IMR-90 (cell line): Measurements from ENCODE around the gene ADGRG2. TPM values are rescaled to one million over a fixed set of nuclear protein-coding genes. Genes with fewer than 3 reads are reported as not detected.

ENCODE experiments used
- ATAC-seq: fragments of 200-7000 bp; cut with Tn5 transposase; 2 replicates; pipeline ENCODE4 v1.9.1; 2020; ENCODE audit warnings: low read depth, mild to moderate bottlenecking, moderate library complexity
- BruUV-seq: library from RNA; stranded (reverse); fragments of 400-500 nt; replicated peaks from 2 replicates; lab custom pipeline; 2021; lab: Mats Ljungman, UMichigan
- CTCF ChIA-PET: fragments of 300-600 bp; formaldehyde crosslinking; extraction: SDS; loops from one replicate; lab custom pipeline; 2021; ENCODE audit warnings: antibody characterized with exemption; lab: Yijun Ruan, JAX
- POLR2A ChIA-PET: fragments of 300-600 bp; sonication (Branson Sonifier 250); formaldehyde crosslinking; loops from one replicate; lab custom pipeline; 2022; ENCODE audit warnings: antibody characterized with exemption; ENCODE audit not compliant: unreplicated experiment; lab: Charles Lee
- DNase-seq: peaks from one replicate; pipeline ENCODE4 v3.0.0; 2013
- H2AFZ ChIP-seq: replicated peaks from 2 replicates; pipeline ENCODE3; 2013; ENCODE audit warnings: low read length, mild to moderate bottlenecking; ENCODE audit not compliant: poor library complexity
- H2AK5ac ChIP-seq: 2 replicates; pipeline ENCODE4 v1.6.1; 2013; ENCODE audit warnings: low read depth, low read length, inconsistent platforms
- H2AK9ac ChIP-seq: replicated peaks from 2 replicates; pipeline ENCODE3; 2013; ENCODE audit warnings: mild to moderate bottlenecking, low read depth, low read length, moderate library complexity; ENCODE audit not compliant: poor library complexity
- H2BK120ac ChIP-seq: 2 replicates; pipeline ENCODE4 v1.6.1; 2013; ENCODE audit warnings: low read depth, low read length, inconsistent platforms
- H2BK15ac ChIP-seq: 3 replicates; pipeline ENCODE4 v1.6.1; 2013; ENCODE audit warnings: low read depth, low read length, inconsistent platforms
- H2BK20ac ChIP-seq: 2 replicates; pipeline ENCODE4 v1.6.1; 2013; ENCODE audit warnings: low read depth, mild to moderate bottlenecking, inconsistent platforms, low read length, moderate library complexity
- H2BK5ac ChIP-seq: 2 replicates; pipeline ENCODE4 v1.6.1; 2013; ENCODE audit warnings: mild to moderate bottlenecking, low read depth, low read length, inconsistent platforms; ENCODE audit not compliant: poor library complexity, severe bottlenecking
- H3K14ac ChIP-seq: replicated peaks from 2 replicates; pipeline ENCODE4 v1.6.1; 2013; ENCODE audit warnings: low read depth, low read length, inconsistent platforms
- H3K18ac ChIP-seq: 2 replicates; pipeline ENCODE4 v1.6.1; 2013; ENCODE audit warnings: low read depth, low read length, control low read depth
- H3K23ac ChIP-seq: 2 replicates; pipeline ENCODE4 v1.6.1; 2013; ENCODE audit warnings: low read depth, low read length, inconsistent platforms
- H3K27ac ChIP-seq: 2 replicates; pipeline ENCODE4 v1.5.1; 2013; ENCODE audit warnings: mild to moderate bottlenecking, control low read depth, low read length; ENCODE audit not compliant: insufficient read depth
- H3K27me3 ChIP-seq: 2 replicates; pipeline ENCODE4 v1.6.1; 2013; ENCODE audit warnings: low read length; ENCODE audit not compliant: control insufficient read depth, insufficient read depth
- H3K36me3 ChIP-seq: 2 replicates; pipeline ENCODE4 v1.6.1; 2013; ENCODE audit warnings: low read length, mixed read lengths; ENCODE audit not compliant: control insufficient read depth, insufficient read depth
- H3K4ac ChIP-seq: 2 replicates; pipeline ENCODE4 v1.6.1; 2013; ENCODE audit warnings: low read depth, low read length, inconsistent platforms
- H3K4me1 ChIP-seq: 2 replicates; pipeline ENCODE4 v1.6.1; 2013; ENCODE audit warnings: low read length, mixed read lengths; ENCODE audit not compliant: control insufficient read depth, insufficient read depth
- H3K4me2 ChIP-seq: 2 replicates; pipeline ENCODE4 v1.6.1; 2013; ENCODE audit warnings: low read depth, mild to moderate bottlenecking, control low read depth, low read length, moderate library complexity
- H3K4me3 ChIP-seq: 2 replicates; pipeline ENCODE4 v1.5.1; 2013; ENCODE audit warnings: low read depth, mild to moderate bottlenecking, control low read depth, low read length, moderate library complexity; ENCODE audit not compliant: insufficient read depth
- H3K56ac ChIP-seq: 2 replicates; pipeline ENCODE4 v1.6.1; 2013; ENCODE audit warnings: low read length, inconsistent platforms; ENCODE audit not compliant: insufficient read depth; ENCODE audit errors: extremely low read depth
- H3K79me1 ChIP-seq, 2 experiments: 2 replicates each; pipeline ENCODE4 v1.6.1; 2013; ENCODE audit warnings: low read length in 2 of 2, inconsistent platforms in 1 of 2, low read depth in 1 of 2
- H3K9ac ChIP-seq: 2 replicates; pipeline ENCODE4 v1.6.1; 2013; ENCODE audit warnings: low read depth, low read length, control low read depth
- H3K9me1 ChIP-seq: 2 replicates; pipeline ENCODE4 v1.6.1; 2013; ENCODE audit warnings: low read length, inconsistent platforms; ENCODE audit not compliant: insufficient read depth
- H3K9me3 ChIP-seq: 2 replicates; pipeline ENCODE4 v1.6.1; 2013; ENCODE audit warnings: low read length; ENCODE audit not compliant: control insufficient read depth, insufficient read depth
- H4K20me1 ChIP-seq: 2 replicates; pipeline ENCODE4 v1.6.1; 2013; ENCODE audit warnings: low read length, inconsistent platforms; ENCODE audit not compliant: insufficient read depth
- H4K5ac ChIP-seq: 2 replicates; pipeline ENCODE4 v1.6.1; 2013; ENCODE audit warnings: mild to moderate bottlenecking, low read depth, low read length, control low read depth
- H4K8ac ChIP-seq, 2 experiments: 2 replicates each; pipeline ENCODE4 v1.6.1; 2013; ENCODE audit warnings: low read depth in 2 of 2, low read length in 2 of 2, control low read depth in 1 of 2, inconsistent platforms in 1 of 2
- H4K91ac ChIP-seq: 2 replicates; pipeline ENCODE4 v1.6.1; 2013; ENCODE audit warnings: low read depth, low read length, inconsistent platforms; ENCODE audit not compliant: insufficient read depth
- CTCF ChIP-seq: conservative IDR thresholded peaks from 2 replicates; pipeline ENCODE4 v1.5.1; 2012; ENCODE audit warnings: mild to moderate bottlenecking, low read depth, low read length, improper control_type of control experiment
- MAZ ChIP-seq: IDR thresholded peaks from 2 replicates; pipeline ENCODE4 v1.6.1; 2012; ENCODE audit warnings: low read depth, mild to moderate bottlenecking, low read length, improper control_type of control experiment, moderate library complexity, borderline replicate concordance
- WGBS, 2 experiments: methylation state at CpG; one replicate each; pipeline versions ENCODE4 v1.1.5 to v1.1.7; 2013; ENCODE audit warnings: missing lambda C conversion rate in 2 of 2; ENCODE audit not compliant: insufficient read length in 1 of 2; ENCODE audit errors: extremely low coverage in 2 of 2; 5-methylcytosine and 5-hydroxymethylcytosine counted together
- dilution Hi-C: fragments of 300-500 bp; cut with HindIII; formaldehyde crosslinking; loops from one replicate; pipeline ENCODE4 v1.14.3; 2018; ENCODE audit warnings: low sequenced_read_pairs; ENCODE audit not compliant: unreplicated experiment
- in situ Hi-C: fragments of 300-500 bp; cut with MboI; formaldehyde crosslinking; loops from 3 replicates; pipeline ENCODE4 v1.14.3; 2019; ENCODE audit warnings: low sequenced_read_pairs, inconsistent platforms, mixed read lengths
- intact Hi-C: fragments of 100-400 bp; cut with micrococcal nuclease; formaldehyde crosslinking; loops from 2 replicates; pipeline ENCODE4 v1.10.0; 2022
- polyA plus RNA-seq, 3 experiments: library from polyadenylated mRNA; depleted of rRNA; stranded (reverse); fragments of >200 nt; gene quantifications; 2 replicates each; pipeline ENCODE4 v1.2.3, GENCODE V29; 2012; ENCODE audit warnings: low replicate concordance in 1 of 3
- total RNA-seq: library from RNA; depleted of rRNA; stranded (reverse); fragments of >200 nt; gene quantifications from 2 replicates; pipeline ENCODE4 v1.2.3, GENCODE V29; 2012

Gene ADGRG2
- total and polyA plus RNA-seq, 2 of the 4 experiments (the other 2 are of a cell fraction) = under 0.01 to 0.07 TPM

GRCh38 chrX:19040373-19040772 lies 81.9 kb downstream of the ADGRG2 start:
- no peaks in the 10 kb centered on the region for H3K9me1 ChIP-seq
- POLR2A ChIA-PET = no interaction called here
- H2BK5ac ChIP-seq = no peak overlapping the region
- H4K20me1 ChIP-seq = no peaks in the 10 kb centered on the region
- no CpG with 5 or more reads among the region's 3 CpGs for WGBS, 2 experiments
- BruUV-seq = no TSS peak
- no peak overlapping the region for H3K27ac ChIP-seq
- H3K4me2 ChIP-seq = no peak overlapping the region
- CTCF ChIA-PET = interaction anchor here (0.5 to 1.3 kb wide), 5 partner anchors 9 to 108 kb away, joined by 3 to 10 read pairs (median 4); no protein-coding TSS in a partner anchor
- intact Hi-C loops = no loop called here
- no peak overlapping the region for H4K8ac ChIP-seq
- H2AK9ac ChIP-seq = no peak overlapping the region
- no peak for DNase-seq
- no peaks in the 10 kb centered on the region for H3K79me1 ChIP-seq
- H3K36me3 ChIP-seq = no peaks in the 10 kb centered on the region
- no peak overlapping the region for H3K23ac ChIP-seq
- no peak for TF ChIP-seq MAZ
- peak; percentile 32 for TF ChIP-seq CTCF
- no peaks in the 10 kb centered on the region for H3K27me3 ChIP-seq
- no peak overlapping the region for H2BK120ac ChIP-seq
- no peak overlapping the region for H3K4me3 ChIP-seq
- no peak overlapping the region for H3K14ac ChIP-seq
- no peaks in the 10 kb centered on the region for H3K9me3 ChIP-seq
- no peak overlapping the region for H3K9ac ChIP-seq
- no peak overlapping the region for H4K5ac ChIP-seq
- H3K4ac ChIP-seq = no peak overlapping the region
- H2BK15ac ChIP-seq = no peak overlapping the region
- dilution Hi-C loops = no loop called here
- no peak overlapping the region for H2AFZ ChIP-seq
- no peaks in the 10 kb centered on the region for H3K4me1 ChIP-seq
- H2AK5ac ChIP-seq = no peak overlapping the region
- H3K18ac ChIP-seq = no peak overlapping the region
- H3K56ac ChIP-seq = no peak overlapping the region
- no peak overlapping the region for H4K91ac ChIP-seq
- H2BK20ac ChIP-seq = no peak overlapping the region
- ATAC-seq = no peak
- in situ Hi-C loops = no loop called here
